DND-41 (cell line): ENCODE data around the gene OR51G2.

ENCODE experiments used
- ATAC-seq: fragments of 200-7000 bp; cut with Tn5 transposase; 3 replicates; pipeline ENCODE4 v1.9.1; 2021; ENCODE audit warnings: low read depth; ENCODE audit not compliant: insufficient read depth
- DNase-seq: peaks from one replicate; pipeline ENCODE4 v3.0.0-alpha.2; 2020
- H2AFZ ChIP-seq: 2 replicates; pipeline ENCODE4 v1.6.0; 2012; ENCODE audit warnings: low read depth, low read length
- H3K27ac ChIP-seq: 2 replicates; pipeline ENCODE4 v1.5.1; 2012; ENCODE audit warnings: low read length, inconsistent platforms
- H3K27me3 ChIP-seq: fragments of 200-600 bp; sonication (generic); 2 replicates; pipeline ENCODE4 v1.6.0; 2012; ENCODE audit warnings: low read length, mild to moderate bottlenecking, inconsistent platforms; ENCODE audit not compliant: insufficient read depth, poor library complexity
- H3K36me3 ChIP-seq: 2 replicates; pipeline ENCODE4 v1.5.1; 2012; ENCODE audit warnings: low read length, inconsistent platforms; ENCODE audit not compliant: insufficient read depth
- H3K4me1 ChIP-seq: 2 replicates; pipeline ENCODE4 v1.5.1; 2012; ENCODE audit warnings: mild to moderate bottlenecking, low read length; ENCODE audit not compliant: insufficient read depth
- H3K4me2 ChIP-seq: 2 replicates; pipeline ENCODE4 v1.6.0; 2012; ENCODE audit warnings: mild to moderate bottlenecking, moderate library complexity, low read length, inconsistent platforms; ENCODE audit not compliant: insufficient read depth
- H3K4me3 ChIP-seq, 2 experiments: fragments of 200-600 bp in 1 of 2; shearing (Covaris generic) in 1 of 2; 2 replicates each; pipeline ENCODE4 v1.5.1; 2012 to 2016; ENCODE audit warnings: inconsistent platforms in 2 of 2, low read length in 2 of 2, mild to moderate bottlenecking in 2 of 2, low read depth in 1 of 2, moderate library complexity in 1 of 2
- H3K79me2 ChIP-seq: 2 replicates; pipeline ENCODE4 v1.6.0; 2012; ENCODE audit warnings: low read length, inconsistent platforms; ENCODE audit not compliant: insufficient read depth
- H3K9ac ChIP-seq: 2 replicates; pipeline ENCODE4 v1.6.0; 2012; ENCODE audit warnings: low read depth, mild to moderate bottlenecking, inconsistent platforms, low read length, moderate library complexity
- H3K9me3 ChIP-seq: 2 replicates; pipeline ENCODE4 v1.5.1; 2012; ENCODE audit warnings: low read length, moderate library complexity, mild to moderate bottlenecking, inconsistent platforms; ENCODE audit not compliant: insufficient read depth, severe bottlenecking
- H4K20me1 ChIP-seq: 2 replicates; pipeline ENCODE4 v1.6.0; 2012; ENCODE audit warnings: low read length; ENCODE audit not compliant: insufficient read depth
- EZH2 ChIP-seq: IDR thresholded peaks from 3 replicates; pipeline ENCODE4 v1.6.1; 2012; ENCODE audit warnings: borderline replicate concordance, low read depth, mild to moderate bottlenecking, moderate library complexity, low read length, inconsistent platforms; ENCODE audit not compliant: severe bottlenecking
- TF ChIP-seq, protein P1 (sequence below): IDR thresholded peaks from 2 replicates; pipeline ENCODE4 v1.5.1; 2012; ENCODE audit warnings: borderline replicate concordance, low read length, moderate library complexity, mild to moderate bottlenecking; ENCODE audit not compliant: poor library complexity, severe bottlenecking; ENCODE audit errors: extremely low read depth

The OR51G2 gene

DNA sequence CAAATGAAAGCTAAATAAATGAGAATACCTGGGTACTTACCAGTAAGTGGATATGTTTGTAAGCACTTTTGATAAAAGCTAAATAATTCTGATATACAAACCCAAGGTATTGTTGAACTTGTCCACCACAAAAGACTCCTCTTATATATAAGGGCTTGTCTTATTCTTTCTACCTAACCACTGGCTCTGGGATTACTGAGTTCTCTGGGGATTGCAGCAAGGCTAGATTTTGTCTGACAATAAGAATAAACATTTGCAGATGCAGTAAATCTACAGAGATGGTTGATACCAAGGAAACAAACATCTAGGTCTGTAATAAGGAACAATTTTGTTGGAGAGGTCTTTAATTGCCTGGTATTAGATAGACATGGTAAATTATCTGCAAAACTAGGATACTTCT is 28.4 kb upstream of the OR51G2 start, which contains the start of gene OR51A4:
TSS of gene OR51A4 (minus strand) at position 101 of the 400 bp plus-strand sequence. CDS start 505 bp downstream, outside the sequence.
- no peak within 1 kb of the TSS for H3K4me2 ChIP-seq
- H4K20me1 ChIP-seq = no peaks in the 10 kb centered on the region
- H3K9me3 ChIP-seq = no peaks in the 10 kb centered on the region
- H3K9ac ChIP-seq = no peak within 1 kb of the TSS
- no peak within 1 kb of the TSS for H3K4me3 ChIP-seq
- no peaks in the 10 kb centered on the region for H3K27me3 ChIP-seq
- no peaks in the 10 kb centered on the region for H3K4me1 ChIP-seq
- no peak within 1 kb of the TSS for H2AFZ ChIP-seq
- DNase-seq (no peak), ATAC-seq (no peak)
- H3K27ac ChIP-seq = no peak within 1 kb of the TSS
- no peaks in the 10 kb centered on the region for H3K79me2 ChIP-seq
- H3K36me3 ChIP-seq = no peaks in the 10 kb centered on the region
- TF ChIP-seq EZH2 = no peak
- TF ChIP-seq, protein P1, sequence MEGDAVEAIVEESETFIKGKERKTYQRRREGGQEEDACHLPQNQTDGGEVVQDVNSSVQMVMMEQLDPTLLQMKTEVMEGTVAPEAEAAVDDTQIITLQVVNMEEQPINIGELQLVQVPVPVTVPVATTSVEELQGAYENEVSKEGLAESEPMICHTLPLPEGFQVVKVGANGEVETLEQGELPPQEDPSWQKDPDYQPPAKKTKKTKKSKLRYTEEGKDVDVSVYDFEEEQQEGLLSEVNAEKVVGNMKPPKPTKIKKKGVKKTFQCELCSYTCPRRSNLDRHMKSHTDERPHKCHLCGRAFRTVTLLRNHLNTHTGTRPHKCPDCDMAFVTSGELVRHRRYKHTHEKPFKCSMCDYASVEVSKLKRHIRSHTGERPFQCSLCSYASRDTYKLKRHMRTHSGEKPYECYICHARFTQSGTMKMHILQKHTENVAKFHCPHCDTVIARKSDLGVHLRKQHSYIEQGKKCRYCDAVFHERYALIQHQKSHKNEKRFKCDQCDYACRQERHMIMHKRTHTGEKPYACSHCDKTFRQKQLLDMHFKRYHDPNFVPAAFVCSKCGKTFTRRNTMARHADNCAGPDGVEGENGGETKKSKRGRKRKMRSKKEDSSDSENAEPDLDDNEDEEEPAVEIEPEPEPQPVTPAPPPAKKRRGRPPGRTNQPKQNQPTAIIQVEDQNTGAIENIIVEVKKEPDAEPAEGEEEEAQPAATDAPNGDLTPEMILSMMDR = no peak

GRCh38 chr11:4936745-4937144 is 17.6 kb upstream of the OR51G2 start:
- ATAC-seq (no peak), DNase-seq (no peak)
- H2AFZ ChIP-seq = no peak overlapping the region
- H3K79me2 ChIP-seq = no peaks in the 10 kb centered on the region
- H3K9me3 ChIP-seq = no peaks in the 10 kb centered on the region
- H4K20me1 ChIP-seq = no peaks in the 10 kb centered on the region
- H3K9ac ChIP-seq = no peak overlapping the region
- TF ChIP-seq, protein P1 = no peak
- TF ChIP-seq EZH2 = no peak
- no peak overlapping the region for H3K4me2 ChIP-seq
- peaks cover 8% of the 10 kb centered on the region for H3K27me3 ChIP-seq
- H3K4me3 ChIP-seq = no peak overlapping the region
- no peaks in the 10 kb centered on the region for H3K4me1 ChIP-seq
- no peak overlapping the region for H3K27ac ChIP-seq
- H3K36me3 ChIP-seq = no peaks in the 10 kb centered on the region

DNA sequence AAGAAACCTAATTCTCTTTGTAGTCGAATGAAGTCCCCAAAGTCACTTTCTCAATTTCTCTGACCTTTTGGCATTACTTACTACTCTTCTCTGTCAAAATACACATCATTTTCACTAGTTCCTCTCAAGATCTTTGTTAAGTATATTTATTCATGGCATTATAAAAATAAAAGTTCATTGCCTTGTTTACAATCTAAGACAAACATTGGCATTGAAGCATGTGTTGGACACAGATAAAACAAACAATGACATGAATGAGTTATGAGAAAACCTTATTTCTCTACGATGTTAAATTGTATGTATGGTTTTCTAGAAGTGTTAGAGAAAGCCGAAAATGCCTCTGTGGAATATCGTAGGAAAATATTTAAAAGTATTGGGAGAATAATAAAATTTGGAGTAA is 13.6 kb upstream of the OR51G2 start:
- H3K9ac ChIP-seq = no peak overlapping the region
- H3K79me2 ChIP-seq = no peaks in the 10 kb centered on the region
- no peak for DNase-seq
- H3K27ac ChIP-seq = no peak overlapping the region
- no peaks in the 10 kb centered on the region for H3K4me1 ChIP-seq
- ATAC-seq = no peak
- peaks cover 8% of the 10 kb centered on the region for H3K27me3 ChIP-seq
- no peaks in the 10 kb centered on the region for H3K36me3 ChIP-seq
- H4K20me1 ChIP-seq = no peaks in the 10 kb centered on the region
- no peaks in the 10 kb centered on the region for H3K9me3 ChIP-seq
- H2AFZ ChIP-seq = no peak overlapping the region
- no peak overlapping the region for H3K4me2 ChIP-seq
- TF ChIP-seq EZH2 = no peak
- TF ChIP-seq, protein P1 = no peak
- no peak overlapping the region for H3K4me3 ChIP-seq

GRCh38 chr11:4926608-4927007 is 7.5 kb upstream of the OR51G2 start:
- no peak overlapping the region for H2AFZ ChIP-seq
- H4K20me1 ChIP-seq = no peaks in the 10 kb centered on the region
- no peak overlapping the region for H3K4me3 ChIP-seq
- no peak overlapping the region for H3K9ac ChIP-seq
- H3K36me3 ChIP-seq = no peaks in the 10 kb centered on the region
- no peaks in the 10 kb centered on the region for H3K9me3 ChIP-seq
- H3K79me2 ChIP-seq = no peaks in the 10 kb centered on the region
- H3K4me1 ChIP-seq = no peaks in the 10 kb centered on the region
- TF ChIP-seq, protein P1 = no peak
- no peak for TF ChIP-seq EZH2
- H3K27me3 ChIP-seq = peaks cover 8% of the 10 kb centered on the region
- no peak for ATAC-seq
- H3K27ac ChIP-seq = no peak overlapping the region
- DNase-seq = no peak
- H3K4me2 ChIP-seq = no peak overlapping the region
